ENCODE measurements around the gene KLHL20.
"Not testable (repeated sequence)": the region's sequence is repeated elsewhere in the genome, so short reads cannot be mapped to it uniquely, and the experiment has no call there.

KLHL20 gene

DNA sequence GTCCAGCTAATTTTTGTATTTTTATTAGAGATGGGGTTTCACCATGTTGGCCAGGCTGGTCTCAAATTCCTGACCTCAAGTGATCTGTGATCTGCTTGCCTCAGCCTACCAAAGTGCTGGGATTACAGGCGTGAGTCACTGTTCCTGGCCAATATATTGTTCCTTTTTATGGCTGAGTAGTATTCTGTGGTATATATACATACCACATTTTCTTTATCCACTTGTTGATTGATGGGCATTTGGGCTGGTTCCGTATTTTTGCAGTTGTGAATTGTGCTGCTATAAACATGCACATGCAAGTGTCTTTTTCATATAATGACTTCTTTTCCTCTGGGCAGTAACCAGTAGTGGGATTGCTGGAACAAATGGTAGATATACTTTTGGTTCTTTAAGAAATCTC lies 21.3 kb downstream of the KLHL20 start:
- H3K9ac ChIP-seq (ENCODE audit: low read length); H3K14ac ChIP-seq (ENCODE audit: low read length); H3K79me2 ChIP-seq (ENCODE audit: control insufficient read depth, insufficient read depth, low read length, poor library complexity); H2BK120ac ChIP-seq (ENCODE audit: insufficient read depth, low read length, poor library complexity); DNase-seq; H2AK5ac ChIP-seq (ENCODE audit: low read length); H3K9me3 ChIP-seq (ENCODE audit: insufficient read depth, low read depth, low read length); H3K27me3 ChIP-seq (ENCODE audit: insufficient read depth, low read length); H3K23ac ChIP-seq (ENCODE audit: low read length); H3K27ac ChIP-seq (ENCODE audit: low read depth, low read length); H4K91ac ChIP-seq (ENCODE audit: low read depth, low read length); H3K4me1 ChIP-seq (ENCODE audit: control insufficient read depth in 1 of 2, insufficient read depth in 2 of 2, low read length in 2 of 2); H2AFZ ChIP-seq (ENCODE audit: insufficient read depth, low read length, poor library complexity); H3K4me2 ChIP-seq (ENCODE audit: low read length); H3K4me3 ChIP-seq (ENCODE audit: low read depth, low read length); H3K79me1 ChIP-seq (ENCODE audit: low read length); H3K36me3 ChIP-seq (ENCODE audit: control insufficient read depth in 1 of 2, insufficient read depth in 2 of 2, low read length in 2 of 2); H2BK12ac ChIP-seq (ENCODE audit: low read length); H3K4ac ChIP-seq (ENCODE audit: low read depth, low read length); H3K18ac ChIP-seq (ENCODE audit: low read length); H4K8ac ChIP-seq (ENCODE audit: low read depth, low read length); H2BK5ac ChIP-seq (ENCODE audit: low read depth, low read length, poor library complexity); H4K12ac ChIP-seq (ENCODE audit: low read depth, low read length): not testable (repeated sequence)
- no CpG with 5 or more reads among the region's 2 CpGs for WGBS (ENCODE audit: extremely low coverage, insufficient coverage, insufficient read length)

DNA sequence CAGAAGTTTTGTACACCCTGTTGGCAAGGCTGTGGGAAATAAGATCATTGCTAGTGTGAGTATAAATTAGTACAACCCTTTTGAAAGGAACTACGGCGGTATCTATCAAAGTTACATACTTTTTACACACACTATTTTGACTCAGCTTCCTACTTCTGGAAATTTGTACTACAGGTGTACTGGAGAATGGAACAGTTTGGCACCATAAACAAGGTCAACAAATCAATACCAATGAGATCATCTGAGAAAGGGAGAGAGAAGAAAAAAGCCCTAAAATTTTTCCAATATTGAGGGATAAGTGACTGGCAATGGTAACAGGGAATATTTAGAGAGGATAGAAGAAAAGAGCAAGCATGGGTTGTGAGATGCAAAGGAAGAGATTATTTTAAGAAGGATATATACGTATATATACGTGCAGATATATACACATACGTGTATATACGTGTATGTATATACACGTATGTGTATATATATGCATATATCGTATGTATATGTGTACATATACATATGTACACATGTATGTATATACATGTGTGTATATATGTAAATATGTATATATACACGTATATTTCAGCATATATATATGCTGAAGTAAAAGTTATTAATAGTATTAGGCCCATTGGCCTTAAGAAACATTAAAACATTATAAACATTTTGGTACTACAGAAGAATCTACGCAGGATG lies 27.6 kb downstream of the KLHL20 start:
- Histone ChIP-seq H2AK5ac (ENCODE audit: low read length) (no peak overlapping the region), H2AFZ (ENCODE audit: insufficient read depth, low read length, poor library complexity) (no peak overlapping the region), H3K79me2 (ENCODE audit: control insufficient read depth, insufficient read depth, low read length, poor library complexity) (no peaks in the 10 kb centered on the region), H3K23ac (ENCODE audit: low read length) (no peak overlapping the region), H3K4me1 (ENCODE audit: control insufficient read depth in 1 of 2, insufficient read depth in 2 of 2, low read length in 2 of 2) (no peaks in the 10 kb centered on the region), H3K79me1 (ENCODE audit: low read length) (no peaks in the 10 kb centered on the region), H3K27ac (ENCODE audit: low read depth, low read length) (no peak overlapping the region), H4K8ac (ENCODE audit: low read depth, low read length) (no peak overlapping the region), H3K36me3 (ENCODE audit: control insufficient read depth in 1 of 2, insufficient read depth in 2 of 2, low read length in 2 of 2) (no peaks in the 10 kb centered on the region), H3K27me3 (ENCODE audit: insufficient read depth, low read length) (no peaks in the 10 kb centered on the region), H2BK120ac (ENCODE audit: insufficient read depth, low read length, poor library complexity) (no peak overlapping the region), H4K12ac (ENCODE audit: low read depth, low read length) (no peak overlapping the region), H3K4ac (ENCODE audit: low read depth, low read length) (no peak overlapping the region), H2BK12ac (ENCODE audit: low read length) (no peak overlapping the region), H3K9ac (ENCODE audit: low read length) (no peak overlapping the region), H3K4me2 (ENCODE audit: low read length) (no peak overlapping the region), H3K9me3 (ENCODE audit: insufficient read depth, low read depth, low read length) (no peaks in the 10 kb centered on the region), H2BK5ac (ENCODE audit: low read depth, low read length, poor library complexity) (no peak overlapping the region), H4K91ac (ENCODE audit: low read depth, low read length) (no peak overlapping the region), H3K14ac (ENCODE audit: low read length) (no peak overlapping the region), H3K18ac (ENCODE audit: low read length) (no peak overlapping the region), H3K4me3 (ENCODE audit: low read depth, low read length) (no peak overlapping the region)
- no CpG with 5 or more reads among the region's 10 CpGs for whole genome bisulfite sequencing (ENCODE audit: extremely low coverage, insufficient coverage, insufficient read length)
- DNase-seq = no peak

DNA sequence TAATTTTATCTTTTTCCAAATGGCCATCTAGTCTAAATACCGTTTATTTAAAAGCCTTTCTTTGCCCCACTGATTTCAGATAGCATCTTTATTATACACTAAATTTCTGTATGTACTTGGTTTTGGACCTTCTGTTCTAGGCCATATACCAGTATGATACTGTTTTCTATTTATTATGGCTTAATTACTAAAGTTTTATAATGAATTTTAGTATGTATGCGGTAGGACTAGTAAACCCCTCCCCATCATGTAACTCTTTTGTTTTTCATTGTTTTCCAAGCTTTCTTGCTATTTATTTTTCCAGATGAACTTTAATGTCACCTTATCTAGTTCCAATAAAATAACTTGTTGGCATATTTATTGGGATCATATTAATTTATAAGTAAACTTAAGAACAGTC lies 29.9 kb downstream of the KLHL20 start:
- H2AK5ac ChIP-seq (ENCODE audit: low read length) = no peak overlapping the region
- H3K14ac ChIP-seq (ENCODE audit: low read length) = no peak overlapping the region
- H3K27me3 ChIP-seq (ENCODE audit: insufficient read depth, low read length) = no peaks in the 10 kb centered on the region
- H3K4me1 ChIP-seq (ENCODE audit: control insufficient read depth in 1 of 2, insufficient read depth in 2 of 2, low read length in 2 of 2) = no peaks in the 10 kb centered on the region
- no peak overlapping the region for H4K8ac ChIP-seq (ENCODE audit: low read depth, low read length)
- no peaks in the 10 kb centered on the region for H3K79me2 ChIP-seq (ENCODE audit: control insufficient read depth, insufficient read depth, low read length, poor library complexity)
- no peak overlapping the region for H4K91ac ChIP-seq (ENCODE audit: low read depth, low read length)
- no CpG with 5 or more reads among the region's 2 CpGs for WGBS (ENCODE audit: extremely low coverage, insufficient coverage, insufficient read length)
- no peaks in the 10 kb centered on the region for H3K9me3 ChIP-seq (ENCODE audit: insufficient read depth, low read depth, low read length)
- no peak overlapping the region for H3K4me3 ChIP-seq (ENCODE audit: low read depth, low read length)
- no peaks in the 10 kb centered on the region for H3K36me3 ChIP-seq (ENCODE audit: control insufficient read depth in 1 of 2, insufficient read depth in 2 of 2, low read length in 2 of 2)
- no peak overlapping the region for H3K4ac ChIP-seq (ENCODE audit: low read depth, low read length)
- H3K18ac ChIP-seq (ENCODE audit: low read length) = no peak overlapping the region
- H3K9ac ChIP-seq (ENCODE audit: low read length) = no peak overlapping the region
- H3K79me1 ChIP-seq (ENCODE audit: low read length) = no peaks in the 10 kb centered on the region
- H2AFZ ChIP-seq (ENCODE audit: insufficient read depth, low read length, poor library complexity) = no peak overlapping the region
- no peak overlapping the region for H4K12ac ChIP-seq (ENCODE audit: low read depth, low read length)
- DNase-seq = no peak
- no peak overlapping the region for H3K23ac ChIP-seq (ENCODE audit: low read length)
- no peak overlapping the region for H2BK120ac ChIP-seq (ENCODE audit: insufficient read depth, low read length, poor library complexity)
- H3K27ac ChIP-seq (ENCODE audit: low read depth, low read length) = no peak overlapping the region
- H2BK5ac ChIP-seq (ENCODE audit: low read depth, low read length, poor library complexity) = no peak overlapping the region
- H3K4me2 ChIP-seq (ENCODE audit: low read length) = no peak overlapping the region
- H2BK12ac ChIP-seq (ENCODE audit: low read length) = no peak overlapping the region

DNA sequence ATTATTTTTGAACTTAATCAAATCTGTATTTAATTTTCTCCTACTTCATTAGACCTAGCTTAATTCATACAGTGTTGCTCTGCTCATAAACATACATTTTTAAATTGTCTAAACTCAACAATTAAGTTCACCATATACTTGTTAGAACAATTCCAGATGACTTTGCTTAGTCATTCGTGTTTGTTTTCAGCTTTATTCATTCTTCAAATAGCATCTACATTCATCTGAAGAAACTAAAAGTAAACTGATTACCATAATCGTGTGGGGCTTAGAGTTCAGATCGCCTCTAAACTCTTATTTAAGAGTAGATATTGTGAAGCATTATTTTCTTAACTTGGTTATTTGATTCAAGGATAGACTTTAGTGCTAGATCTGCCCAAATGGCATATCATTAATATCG lies 34.4 kb downstream of the KLHL20 start:
- no peak overlapping the region for H2BK12ac ChIP-seq (ENCODE audit: low read length)
- H4K91ac ChIP-seq (ENCODE audit: low read depth, low read length) = no peak overlapping the region
- no peak overlapping the region for H3K14ac ChIP-seq (ENCODE audit: low read length)
- no peak overlapping the region for H3K23ac ChIP-seq (ENCODE audit: low read length)
- no peak overlapping the region for H2BK120ac ChIP-seq (ENCODE audit: insufficient read depth, low read length, poor library complexity)
- H3K27me3 ChIP-seq (ENCODE audit: insufficient read depth, low read length) = no peaks in the 10 kb centered on the region
- H2BK5ac ChIP-seq (ENCODE audit: low read depth, low read length, poor library complexity) = no peak overlapping the region
- H4K12ac ChIP-seq (ENCODE audit: low read depth, low read length) = no peak overlapping the region
- H3K9ac ChIP-seq (ENCODE audit: low read length) = no peak overlapping the region
- no peaks in the 10 kb centered on the region for H3K9me3 ChIP-seq (ENCODE audit: insufficient read depth, low read depth, low read length)
- H3K79me1 ChIP-seq (ENCODE audit: low read length) = no peaks in the 10 kb centered on the region
- no peak overlapping the region for H3K27ac ChIP-seq (ENCODE audit: low read depth, low read length)
- no peak overlapping the region for H3K18ac ChIP-seq (ENCODE audit: low read length)
- H3K4ac ChIP-seq (ENCODE audit: low read depth, low read length) = no peak overlapping the region
- DNase-seq = no peak
- H2AK5ac ChIP-seq (ENCODE audit: low read length) = no peak overlapping the region
- H2AFZ ChIP-seq (ENCODE audit: insufficient read depth, low read length, poor library complexity) = no peak overlapping the region
- H4K8ac ChIP-seq (ENCODE audit: low read depth, low read length) = no peak overlapping the region
- H3K36me3 ChIP-seq (ENCODE audit: control insufficient read depth in 1 of 2, insufficient read depth in 2 of 2, low read length in 2 of 2) = no peaks in the 10 kb centered on the region
- H3K4me2 ChIP-seq (ENCODE audit: low read length) = no peak overlapping the region
- no peak overlapping the region for H3K4me3 ChIP-seq (ENCODE audit: low read depth, low read length)
- no peaks in the 10 kb centered on the region for H3K4me1 ChIP-seq (ENCODE audit: control insufficient read depth in 1 of 2, insufficient read depth in 2 of 2, low read length in 2 of 2)
- H3K79me2 ChIP-seq (ENCODE audit: control insufficient read depth, insufficient read depth, low read length, poor library complexity) = no peaks in the 10 kb centered on the region
- no CpG with 5 or more reads among the region's 4 CpGs for WGBS (ENCODE audit: extremely low coverage, insufficient coverage, insufficient read length)
